SK-N-SH treated with all-trans-retinoic acid at 6 μM for 48 hours (cell line): ENCODE measurements around the gene FGF5.

Source experiments
- CSDC2 ChIP-seq: fragments of 250-450 bp; sonication (Bioruptor Pico); IDR thresholded peaks from 2 replicates; pipeline ENCODE4 v1.5.0; 2020; ENCODE audit warnings: mild to moderate bottlenecking, moderate library complexity
- SNAI2 ChIP-seq: fragments of 250-450 bp; sonication (Bioruptor Pico); IDR thresholded peaks from 2 replicates; pipeline ENCODE4 v1.5.0; 2020; ENCODE audit warnings: mild to moderate bottlenecking, moderate library complexity
- TF ChIP-seq, protein P1 (sequence below): fragments of 250-450 bp; sonication (Bioruptor Pico); IDR thresholded peaks from 2 replicates; pipeline ENCODE4 v1.8.0; 2020; ENCODE audit warnings: mild to moderate bottlenecking, moderate library complexity, borderline replicate concordance

DNA sequence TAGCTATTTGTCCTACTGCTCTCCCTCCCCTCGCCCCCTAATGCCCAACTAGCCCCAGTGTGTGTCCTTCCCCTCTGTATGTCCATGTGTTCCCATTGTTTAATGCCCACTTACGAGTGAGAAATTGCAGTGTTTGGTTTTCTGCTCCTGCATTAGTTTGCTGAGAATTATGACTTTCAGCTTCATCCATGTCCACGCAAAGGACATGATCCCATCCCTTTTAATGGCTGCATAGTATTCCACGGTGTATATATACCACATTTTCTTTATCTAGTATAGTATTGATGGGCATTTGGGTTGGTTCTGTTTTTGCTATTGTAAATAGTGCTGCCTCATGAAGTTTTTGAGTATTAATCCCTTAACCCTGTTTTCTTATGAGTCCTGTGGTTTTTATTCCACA, 35.4 kb downstream of the FGF5 start:
- TF ChIP-seq, protein P1, sequence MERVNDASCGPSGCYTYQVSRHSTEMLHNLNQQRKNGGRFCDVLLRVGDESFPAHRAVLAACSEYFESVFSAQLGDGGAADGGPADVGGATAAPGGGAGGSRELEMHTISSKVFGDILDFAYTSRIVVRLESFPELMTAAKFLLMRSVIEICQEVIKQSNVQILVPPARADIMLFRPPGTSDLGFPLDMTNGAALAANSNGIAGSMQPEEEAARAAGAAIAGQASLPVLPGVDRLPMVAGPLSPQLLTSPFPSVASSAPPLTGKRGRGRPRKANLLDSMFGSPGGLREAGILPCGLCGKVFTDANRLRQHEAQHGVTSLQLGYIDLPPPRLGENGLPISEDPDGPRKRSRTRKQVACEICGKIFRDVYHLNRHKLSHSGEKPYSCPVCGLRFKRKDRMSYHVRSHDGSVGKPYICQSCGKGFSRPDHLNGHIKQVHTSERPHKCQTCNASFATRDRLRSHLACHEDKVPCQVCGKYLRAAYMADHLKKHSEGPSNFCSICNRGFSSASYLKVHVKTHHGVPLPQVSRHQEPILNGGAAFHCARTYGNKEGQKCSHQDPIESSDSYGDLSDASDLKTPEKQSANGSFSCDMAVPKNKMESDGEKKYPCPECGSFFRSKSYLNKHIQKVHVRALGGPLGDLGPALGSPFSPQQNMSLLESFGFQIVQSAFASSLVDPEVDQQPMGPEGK (CRISPR knock-in tag), result no peak
- TF ChIP-seq CSDC2 (CRISPR knock-in tag) (no peak), SNAI2 (no peak)
